Endodermal cell (in vitro differentiated cells): ENCODE measurements around the gene ICA1L. TPM values are rescaled to one million over a fixed set of nuclear protein-coding genes. Genes with fewer than 3 reads are reported as not detected.

Experiments
- DNase-seq: peaks from one replicate; pipeline ENCODE4 v3.0.0-alpha.2; 2017
- H3K27ac ChIP-seq: 2 replicates; pipeline ENCODE4 v1.5.1; 2013; ENCODE audit warnings: mild to moderate bottlenecking, low read depth, low read length, moderate library complexity
- H3K27me3 ChIP-seq: 2 replicates; pipeline ENCODE4 v1.6.1; 2013; ENCODE audit warnings: mild to moderate bottlenecking, low read length, moderate library complexity; ENCODE audit not compliant: insufficient read depth, control insufficient read depth, poor library complexity, severe bottlenecking
- H3K36me3 ChIP-seq: 2 replicates; pipeline ENCODE4 v1.7.0; 2013; ENCODE audit warnings: mild to moderate bottlenecking, low read length, moderate library complexity; ENCODE audit not compliant: control insufficient read depth, insufficient read depth
- H3K4me1 ChIP-seq: one replicate; pipeline ENCODE4 v1.7.0; 2013; ENCODE audit warnings: low read length; ENCODE audit not compliant: control insufficient read depth, insufficient read depth
- H3K4me3 ChIP-seq: 2 replicates; pipeline ENCODE4 v1.5.1; 2013; ENCODE audit warnings: mild to moderate bottlenecking, low read length, moderate library complexity
- H3K9ac ChIP-seq: 2 replicates; pipeline ENCODE4 v1.6.1; 2013; ENCODE audit warnings: mild to moderate bottlenecking, low read length, moderate library complexity; ENCODE audit not compliant: poor library complexity, severe bottlenecking; ENCODE audit errors: extremely low read depth
- H3K9me3 ChIP-seq: 2 replicates; pipeline ENCODE4 v1.6.1; 2013; ENCODE audit warnings: mild to moderate bottlenecking, low read length, moderate library complexity; ENCODE audit not compliant: control insufficient read depth
- H3K27ac Mint-ChIP-seq: 2 replicates; pipeline ENCODE4 v1.8.0; 2020; ENCODE audit warnings: mixed read lengths
- H3K27me3 Mint-ChIP-seq: 2 replicates; pipeline ENCODE4 v1.8.0; 2021; ENCODE audit warnings: mild to moderate bottlenecking, mixed read lengths; ENCODE audit not compliant: insufficient read depth
- H3K36me3 Mint-ChIP-seq: 2 replicates; pipeline ENCODE4 v1.8.0; 2020; ENCODE audit warnings: low read depth, mixed read lengths
- H3K4me1 Mint-ChIP-seq: 2 replicates; pipeline ENCODE4 v1.8.0; 2020; ENCODE audit warnings: mixed read lengths
- H3K4me3 Mint-ChIP-seq: 2 replicates; pipeline ENCODE4 v1.8.0; 2020; ENCODE audit warnings: mild to moderate bottlenecking, moderate library complexity, mixed read lengths
- H3K9me3 Mint-ChIP-seq: 2 replicates; pipeline ENCODE4 v1.8.0; 2020; ENCODE audit warnings: mild to moderate bottlenecking, mixed read lengths
- CTCF ChIP-seq: fragments of 200-600 bp; sonication (generic); conservative IDR thresholded peaks from 2 replicates; pipeline ENCODE4 v1.5.0; 2021; ENCODE audit warnings: antibody characterized with exemption, mild to moderate bottlenecking
- WGBS, 2 experiments: methylation state at CpG; one replicate each; pipeline versions ENCODE4 v1.1.5 to v1.1.7; 2013; ENCODE audit warnings: missing lambda C conversion rate in 2 of 2, mixed read lengths in 1 of 2; ENCODE audit not compliant: insufficient coverage in 1 of 2, insufficient read length in 1 of 2; 5-methylcytosine and 5-hydroxymethylcytosine counted together
- total RNA-seq, 2 donors: library from RNA; stranded (reverse); fragmentation: NEBNext Ultra II Directional in 1 of 2; extraction: Animal tissue kit (Norgen Biotek cat#: 25700) in 1 of 2; gene quantifications; 2 replicates in 1 of 2; 3 replicates in 1 of 2; pipeline ENCODE4 v1.2.1, GENCODE V29; 2021

Gene ICA1L
- total RNA-seq, 2 donors from 2014 or later = 8.2 to 12.2 TPM

- H3K27me3 ChIP-seq = no peaks in the 10 kb centered on the region
- H3K9me3 ChIP-seq = no peaks in the 10 kb centered on the region
- H3K27ac ChIP-seq = no peak overlapping the region
- no peak overlapping the region for H3K27ac Mint-ChIP-seq
- no peak for TF ChIP-seq CTCF
- H3K4me3 Mint-ChIP-seq = no peak overlapping the region
- H3K4me1 ChIP-seq = no peaks in the 10 kb centered on the region
- H3K4me1 Mint-ChIP-seq = no peaks in the 10 kb centered on the region
- peaks cover 50% of the 10 kb centered on the region for H3K36me3 ChIP-seq
- peaks cover 60% of the 10 kb centered on the region for H3K36me3 Mint-ChIP-seq
- no peak overlapping the region for H3K4me3 ChIP-seq
- no peaks in the 10 kb centered on the region for H3K27me3 Mint-ChIP-seq
- H3K9ac ChIP-seq = no peak overlapping the region
- H3K9me3 Mint-ChIP-seq = no peaks in the 10 kb centered on the region
- 95 to 100% methylated on average over 1 to 2 of the region's 3 CpGs for WGBS, 2 experiments
- DNase-seq = no peak
Measured at GRCh38 chr2:202782940-202783558, 88.5 kb downstream of the ICA1L start.

- Histone ChIP-seq H3K4me3 (no peak overlapping the region), H3K9me3 (no peaks in the 10 kb centered on the region), H3K36me3 (peaks cover 57% of the 10 kb centered on the region), H3K27me3 (no peaks in the 10 kb centered on the region), H3K4me1 (no peaks in the 10 kb centered on the region), H3K9ac (no peak overlapping the region), H3K27ac (no peak overlapping the region)
- Mint-ChIP-seq H3K4me1 (no peaks in the 10 kb centered on the region), H3K9me3 (no peaks in the 10 kb centered on the region), H3K4me3 (no peak overlapping the region), H3K27me3 (no peaks in the 10 kb centered on the region), H3K36me3 (peaks cover 62% of the 10 kb centered on the region), H3K27ac (no peak overlapping the region)
- TF ChIP-seq CTCF = no peak
- no peak for DNase-seq
Measured at GRCh38 chr2:202780514-202781021, 91.0 kb downstream of the ICA1L start.

- H3K9me3 Mint-ChIP-seq = no peaks in the 10 kb centered on the region
- H3K27me3 Mint-ChIP-seq = no peaks in the 10 kb centered on the region
- Histone ChIP-seq H3K36me3 (peaks cover 60% of the 10 kb centered on the region), H3K27me3 (no peaks in the 10 kb centered on the region), H3K9me3 (no peaks in the 10 kb centered on the region), H3K4me3 (no peak overlapping the region), H3K4me1 (no peaks in the 10 kb centered on the region), H3K9ac (no peak overlapping the region), H3K27ac (no peak overlapping the region)
- H3K4me3 Mint-ChIP-seq = no peak overlapping the region
- no peaks in the 10 kb centered on the region for H3K4me1 Mint-ChIP-seq
- peaks cover 55% of the 10 kb centered on the region for H3K36me3 Mint-ChIP-seq
- no peak overlapping the region for H3K27ac Mint-ChIP-seq
- DNase-seq = no peak
- no CpG with 5 or more reads among the region's 2 CpGs for WGBS, 2 experiments
- TF ChIP-seq CTCF = no peak
Measured at GRCh38 chr2:202778217-202778616, 93.3 kb downstream of the ICA1L start.
